Stimulated activated CD8-positive, alpha-beta memory T cell treated with anti-CD3 and anti-CD28 coated beads, Interleukin-4, amount 100 ng/mL, for 1 hour (primary cell): Measurements from ENCODE around the gene DPH2.

ENCODE experiments used
- DNase-seq, 2 donors: peaks; one replicate each; pipeline ENCODE4 v3.0.0-alpha.2; 2020; ENCODE audit warnings: low read depth in 2 of 2, low spot score in 1 of 2

The DPH2 gene

GRCh38 chr1:43999455-43999854, 29.6 kb downstream of the DPH2 start:
- DNase-seq, result no peak

DNA sequence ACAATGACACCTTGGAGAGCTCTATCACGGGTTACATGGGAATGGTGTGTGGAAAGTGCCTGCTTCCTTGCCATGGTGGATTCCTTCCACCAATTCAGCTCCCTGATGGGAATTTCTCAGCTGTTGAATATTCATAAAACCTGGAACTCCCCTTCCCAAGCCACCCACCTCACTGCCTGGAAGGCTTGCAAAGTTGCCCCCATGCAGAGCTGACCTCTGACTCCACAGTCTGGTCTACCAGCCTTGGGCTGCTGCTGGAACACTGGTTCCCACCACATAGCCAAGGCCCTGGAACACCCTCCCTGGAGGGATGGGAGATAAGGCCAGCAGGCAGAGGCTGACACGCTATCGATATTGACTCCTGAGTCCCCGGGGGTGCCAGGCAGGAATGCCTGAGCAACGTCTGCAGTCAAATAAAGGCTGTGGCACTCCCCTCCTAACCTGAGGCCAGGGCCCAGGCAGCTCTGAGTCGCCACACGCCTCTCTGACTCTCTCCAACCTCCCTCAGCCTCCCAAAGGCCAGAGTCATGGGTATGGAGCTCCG, 30.4 kb downstream of the DPH2 start:
- no peak for DNase-seq

- no peak for DNase-seq
Measured at GRCh38 chr1:44002165-44002564, 32.4 kb downstream of the DPH2 start.

- no peak for DNase-seq
Measured at GRCh38 chr1:44002606-44003157, 32.9 kb downstream of the DPH2 start.

DNA sequence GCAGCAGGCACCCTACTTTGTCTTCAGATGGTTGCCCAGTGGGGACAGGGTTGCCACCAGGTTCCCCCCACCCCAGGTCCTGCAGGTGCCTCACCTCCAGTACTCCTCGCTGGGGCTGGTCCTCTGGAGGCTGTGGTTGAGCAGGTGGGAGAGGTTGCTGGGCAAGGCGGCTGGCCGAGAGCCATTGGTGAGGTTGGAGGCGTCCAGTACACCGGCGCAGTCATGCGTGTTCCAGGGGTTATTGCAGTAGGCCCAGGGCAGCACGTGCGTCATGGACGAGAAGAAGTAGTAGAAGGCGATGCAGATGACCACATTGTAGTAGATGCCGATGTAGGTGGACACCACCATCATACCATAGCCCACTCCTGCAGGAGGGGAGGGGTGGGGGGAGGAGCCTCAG, 38.4 kb downstream of the DPH2 start:
- no peak for DNase-seq

- DNase-seq, result no peak
Measured at GRCh38 chr1:44010935-44011471, 41.2 kb downstream of the DPH2 start.

GRCh38 chr1:44012404-44012803, 42.6 kb downstream of the DPH2 start:
- DNase-seq, result no peak

GRCh38 chr1:44012941-44013609, 43.3 kb downstream of the DPH2 start:
- no peak for DNase-seq

GRCh38 chr1:44013949-44014348, 44.1 kb downstream of the DPH2 start:
- no peak for DNase-seq

DNA sequence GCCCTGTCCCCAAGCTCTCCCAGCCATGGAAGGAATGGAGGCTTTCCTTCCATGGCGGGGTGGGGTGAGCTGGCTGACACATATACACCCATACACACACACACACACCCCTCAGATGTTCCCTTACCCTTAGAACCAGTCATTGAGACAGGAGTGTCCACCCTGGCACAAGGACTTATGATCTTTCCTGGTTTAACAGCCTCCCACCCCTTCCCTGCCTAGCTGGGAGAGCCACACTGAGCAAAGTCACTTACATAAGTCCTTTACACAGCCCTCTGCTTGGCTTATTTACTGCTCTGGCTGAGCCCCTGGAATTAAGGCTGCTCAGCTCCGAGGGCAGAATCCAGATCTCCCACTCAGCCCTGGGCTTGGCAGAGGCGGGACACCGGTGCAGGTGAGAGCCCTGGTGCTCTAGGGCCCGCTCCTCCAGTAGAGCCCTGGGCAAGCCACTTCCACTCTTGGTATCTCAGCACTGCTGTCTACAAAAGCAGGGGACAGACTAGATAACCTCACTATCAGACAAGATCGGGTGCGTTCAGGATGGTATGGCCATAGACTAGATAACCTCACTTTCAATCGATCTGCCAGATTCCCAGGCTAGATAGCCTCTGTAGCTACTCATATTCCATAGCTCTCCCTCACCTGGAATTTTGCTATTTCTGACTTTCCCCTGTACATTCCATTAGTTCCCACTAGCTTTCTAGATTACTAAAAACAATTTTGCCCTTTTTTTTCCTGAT, 44.7 kb downstream of the DPH2 start:
- no peak for DNase-seq

DNA sequence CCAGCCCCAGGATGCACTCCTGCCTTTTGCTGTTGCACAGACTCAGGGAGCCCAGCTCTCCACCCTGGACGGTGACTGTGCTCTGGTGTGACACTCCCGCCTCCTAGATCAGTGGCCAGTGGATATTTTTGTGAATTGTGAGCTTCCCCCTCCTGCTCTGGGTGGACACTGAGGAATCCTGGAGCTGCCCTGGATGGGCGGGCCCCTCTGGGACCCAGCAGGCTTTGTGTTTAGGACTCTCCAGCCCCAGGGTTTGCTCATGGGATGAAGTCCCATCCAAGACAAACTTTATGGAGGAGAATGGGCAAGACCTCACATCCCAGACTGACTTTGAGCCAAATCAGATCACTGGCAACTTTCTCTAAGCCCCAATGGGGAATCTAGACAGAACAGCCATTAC, 45.4 kb downstream of the DPH2 start:
- no peak for DNase-seq

- DNase-seq, result no peak
Measured at GRCh38 chr1:44016041-44016889, 46.5 kb downstream of the DPH2 start.

DNA sequence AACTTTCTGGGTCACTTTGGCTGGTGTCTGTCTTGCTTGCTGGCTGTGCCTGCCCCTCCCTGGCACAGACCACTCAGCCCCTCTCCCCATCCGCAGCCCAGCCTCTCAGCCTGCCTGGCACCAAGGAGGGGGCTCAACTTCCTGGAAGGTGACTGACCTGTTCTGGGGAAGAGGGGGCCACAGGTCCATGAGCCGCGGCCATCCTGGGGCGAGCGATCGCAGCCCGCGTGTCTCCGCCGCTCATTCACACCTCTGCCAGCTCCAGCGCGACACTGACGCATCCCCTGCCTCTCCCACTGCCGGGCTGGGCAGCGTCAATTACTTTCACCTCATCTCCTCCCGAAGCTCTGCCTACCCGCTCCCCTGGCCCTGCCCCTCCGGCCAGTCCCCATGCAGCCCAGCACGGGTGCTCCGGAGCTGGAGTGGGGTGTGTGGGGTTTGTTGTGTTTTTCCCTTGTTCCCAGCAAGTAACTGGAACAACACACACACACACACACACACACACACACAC, 47.1 kb downstream of the DPH2 start:
- DNase-seq, result no peak

GRCh38 chr1:44019466-44019948, 49.7 kb downstream of the DPH2 start:
- DNase-seq, result no peak

GRCh38 chr1:44020464-44020863, 50.7 kb downstream of the DPH2 start:
- DNase-seq, result no peak

GRCh38 chr1:44021156-44021555, 51.3 kb downstream of the DPH2 start:
- DNase-seq, result no peak

- no peak for DNase-seq
Measured at GRCh38 chr1:44021581-44022321, 51.9 kb downstream of the DPH2 start.
